IMR-90 (cell line): Measurements from ENCODE around the gene CTDSPL. TPM values are rescaled to one million over a fixed set of nuclear protein-coding genes. Genes with fewer than 3 reads are reported as not detected.

ENCODE experiments used
- ATAC-seq: fragments of 200-7000 bp; cut with Tn5 transposase; 2 replicates; pipeline ENCODE4 v1.9.1; 2020; ENCODE audit warnings: low read depth, mild to moderate bottlenecking, moderate library complexity
- BruUV-seq: library from RNA; stranded (reverse); fragments of 400-500 nt; replicated peaks from 2 replicates; lab custom pipeline; 2021; lab: Mats Ljungman, UMichigan
- CTCF ChIA-PET: fragments of 300-600 bp; formaldehyde crosslinking; extraction: SDS; loops from one replicate; lab custom pipeline; 2021; ENCODE audit warnings: antibody characterized with exemption; lab: Yijun Ruan, JAX
- POLR2A ChIA-PET: fragments of 300-600 bp; sonication (Branson Sonifier 250); formaldehyde crosslinking; loops from one replicate; lab custom pipeline; 2022; ENCODE audit warnings: antibody characterized with exemption; ENCODE audit not compliant: unreplicated experiment; lab: Charles Lee
- DNase-seq: peaks from one replicate; pipeline ENCODE4 v3.0.0; 2013
- H2AFZ ChIP-seq: replicated peaks from 2 replicates; pipeline ENCODE3; 2013; ENCODE audit warnings: low read length, mild to moderate bottlenecking; ENCODE audit not compliant: poor library complexity
- H2AK5ac ChIP-seq: 2 replicates; pipeline ENCODE4 v1.6.1; 2013; ENCODE audit warnings: low read depth, low read length, inconsistent platforms
- H2AK9ac ChIP-seq: replicated peaks from 2 replicates; pipeline ENCODE3; 2013; ENCODE audit warnings: mild to moderate bottlenecking, low read depth, low read length, moderate library complexity; ENCODE audit not compliant: poor library complexity
- H2BK120ac ChIP-seq: 2 replicates; pipeline ENCODE4 v1.6.1; 2013; ENCODE audit warnings: low read depth, low read length, inconsistent platforms
- H2BK15ac ChIP-seq: 3 replicates; pipeline ENCODE4 v1.6.1; 2013; ENCODE audit warnings: low read depth, low read length, inconsistent platforms
- H2BK20ac ChIP-seq: 2 replicates; pipeline ENCODE4 v1.6.1; 2013; ENCODE audit warnings: low read depth, mild to moderate bottlenecking, inconsistent platforms, low read length, moderate library complexity
- H2BK5ac ChIP-seq: 2 replicates; pipeline ENCODE4 v1.6.1; 2013; ENCODE audit warnings: mild to moderate bottlenecking, low read depth, low read length, inconsistent platforms; ENCODE audit not compliant: poor library complexity, severe bottlenecking
- H3K14ac ChIP-seq: replicated peaks from 2 replicates; pipeline ENCODE4 v1.6.1; 2013; ENCODE audit warnings: low read depth, low read length, inconsistent platforms
- H3K18ac ChIP-seq: 2 replicates; pipeline ENCODE4 v1.6.1; 2013; ENCODE audit warnings: low read depth, low read length, control low read depth
- H3K23ac ChIP-seq: 2 replicates; pipeline ENCODE4 v1.6.1; 2013; ENCODE audit warnings: low read depth, low read length, inconsistent platforms
- H3K27ac ChIP-seq: 2 replicates; pipeline ENCODE4 v1.5.1; 2013; ENCODE audit warnings: mild to moderate bottlenecking, control low read depth, low read length; ENCODE audit not compliant: insufficient read depth
- H3K27me3 ChIP-seq: 2 replicates; pipeline ENCODE4 v1.6.1; 2013; ENCODE audit warnings: low read length; ENCODE audit not compliant: control insufficient read depth, insufficient read depth
- H3K36me3 ChIP-seq: 2 replicates; pipeline ENCODE4 v1.6.1; 2013; ENCODE audit warnings: low read length, mixed read lengths; ENCODE audit not compliant: control insufficient read depth, insufficient read depth
- H3K4ac ChIP-seq: 2 replicates; pipeline ENCODE4 v1.6.1; 2013; ENCODE audit warnings: low read depth, low read length, inconsistent platforms
- H3K4me1 ChIP-seq: 2 replicates; pipeline ENCODE4 v1.6.1; 2013; ENCODE audit warnings: low read length, mixed read lengths; ENCODE audit not compliant: control insufficient read depth, insufficient read depth
- H3K4me2 ChIP-seq: 2 replicates; pipeline ENCODE4 v1.6.1; 2013; ENCODE audit warnings: low read depth, mild to moderate bottlenecking, control low read depth, low read length, moderate library complexity
- H3K4me3 ChIP-seq: 2 replicates; pipeline ENCODE4 v1.5.1; 2013; ENCODE audit warnings: low read depth, mild to moderate bottlenecking, control low read depth, low read length, moderate library complexity; ENCODE audit not compliant: insufficient read depth
- H3K56ac ChIP-seq: 2 replicates; pipeline ENCODE4 v1.6.1; 2013; ENCODE audit warnings: low read length, inconsistent platforms; ENCODE audit not compliant: insufficient read depth; ENCODE audit errors: extremely low read depth
- H3K79me1 ChIP-seq, 2 experiments: 2 replicates each; pipeline ENCODE4 v1.6.1; 2013; ENCODE audit warnings: low read length in 2 of 2, inconsistent platforms in 1 of 2, low read depth in 1 of 2
- H3K9ac ChIP-seq: 2 replicates; pipeline ENCODE4 v1.6.1; 2013; ENCODE audit warnings: low read depth, low read length, control low read depth
- H3K9me1 ChIP-seq: 2 replicates; pipeline ENCODE4 v1.6.1; 2013; ENCODE audit warnings: low read length, inconsistent platforms; ENCODE audit not compliant: insufficient read depth
- H3K9me3 ChIP-seq: 2 replicates; pipeline ENCODE4 v1.6.1; 2013; ENCODE audit warnings: low read length; ENCODE audit not compliant: control insufficient read depth, insufficient read depth
- H4K20me1 ChIP-seq: 2 replicates; pipeline ENCODE4 v1.6.1; 2013; ENCODE audit warnings: low read length, inconsistent platforms; ENCODE audit not compliant: insufficient read depth
- H4K5ac ChIP-seq: 2 replicates; pipeline ENCODE4 v1.6.1; 2013; ENCODE audit warnings: mild to moderate bottlenecking, low read depth, low read length, control low read depth
- H4K8ac ChIP-seq, 2 experiments: 2 replicates each; pipeline ENCODE4 v1.6.1; 2013; ENCODE audit warnings: low read depth in 2 of 2, low read length in 2 of 2, control low read depth in 1 of 2, inconsistent platforms in 1 of 2
- H4K91ac ChIP-seq: 2 replicates; pipeline ENCODE4 v1.6.1; 2013; ENCODE audit warnings: low read depth, low read length, inconsistent platforms; ENCODE audit not compliant: insufficient read depth
- CEBPB ChIP-seq: IDR thresholded peaks from 2 replicates; pipeline ENCODE4 v1.6.1; 2012; ENCODE audit warnings: low read depth, low read length, improper control_type of control experiment
- MAZ ChIP-seq: IDR thresholded peaks from 2 replicates; pipeline ENCODE4 v1.6.1; 2012; ENCODE audit warnings: low read depth, mild to moderate bottlenecking, low read length, improper control_type of control experiment, moderate library complexity, borderline replicate concordance
- MXI1 ChIP-seq: IDR thresholded peaks from 2 replicates; pipeline ENCODE4 v1.6.1; 2012; ENCODE audit warnings: low read depth, mild to moderate bottlenecking, low read length, moderate library complexity, borderline replicate concordance
- RAD21 ChIP-seq: IDR thresholded peaks from 2 replicates; pipeline ENCODE4 v1.6.1; 2012; ENCODE audit warnings: low read length, improper control_type of control experiment
- RFX5 ChIP-seq: IDR thresholded peaks from 2 replicates; pipeline ENCODE4 v1.8.0; 2012; ENCODE audit warnings: low read depth, mild to moderate bottlenecking, low read length, moderate library complexity
- USF2 ChIP-seq: fragments of 150-350 bp; IDR thresholded peaks from 2 replicates; pipeline ENCODE4 v1.6.1; 2017; ENCODE audit warnings: mild to moderate bottlenecking, antibody characterized with exemption, low read length, low read depth
- WGBS, 2 experiments: methylation state at CpG; one replicate each; pipeline versions ENCODE4 v1.1.5 to v1.1.7; 2013; ENCODE audit warnings: missing lambda C conversion rate in 2 of 2; ENCODE audit not compliant: insufficient read length in 1 of 2; ENCODE audit errors: extremely low coverage in 2 of 2; 5-methylcytosine and 5-hydroxymethylcytosine counted together
- dilution Hi-C: fragments of 300-500 bp; cut with HindIII; formaldehyde crosslinking; loops from one replicate; pipeline ENCODE4 v1.14.3; 2018; ENCODE audit warnings: low sequenced_read_pairs; ENCODE audit not compliant: unreplicated experiment
- in situ Hi-C: fragments of 300-500 bp; cut with MboI; formaldehyde crosslinking; loops from 3 replicates; pipeline ENCODE4 v1.14.3; 2019; ENCODE audit warnings: low sequenced_read_pairs, inconsistent platforms, mixed read lengths
- intact Hi-C: fragments of 100-400 bp; cut with micrococcal nuclease; formaldehyde crosslinking; loops from 2 replicates; pipeline ENCODE4 v1.10.0; 2022
- polyA plus RNA-seq, 3 experiments: library from polyadenylated mRNA; depleted of rRNA; stranded (reverse); fragments of >200 nt; gene quantifications; 2 replicates each; pipeline ENCODE4 v1.2.3, GENCODE V29; 2012; ENCODE audit warnings: low replicate concordance in 1 of 3
- total RNA-seq: library from RNA; depleted of rRNA; stranded (reverse); fragments of >200 nt; gene quantifications from 2 replicates; pipeline ENCODE4 v1.2.3, GENCODE V29; 2012
- TF ChIP-seq, protein P1 (sequence below): fragments of 150-350 bp; IDR thresholded peaks from 2 replicates; pipeline ENCODE4 v1.6.1; 2016; ENCODE audit warnings: low read depth, mild to moderate bottlenecking, low read length, moderate library complexity, borderline replicate concordance

CTDSPL gene
- total and polyA plus RNA-seq, 2 of the 4 experiments (the other 2 are of a cell fraction) = 24.5 to 29.0 TPM

GRCh38 chr3:37986479-37987314 is 125.0 kb downstream of the CTDSPL start:
- intact Hi-C loops = no loop called here
- ATAC-seq = no peak
- Histone ChIP-seq H3K9me3 (no peaks in the 10 kb centered on the region), H3K27me3 (no peaks in the 10 kb centered on the region; the same call in 1 of the 2 replicates), H3K18ac (no peak overlapping the region), H3K9me1 (peaks cover 7% of the 10 kb centered on the region; the same call in 1 of the 2 replicates), H2AK9ac (no peak overlapping the region), H2BK20ac (no peak overlapping the region), H2AFZ (no peak overlapping the region), H3K4me2 (no peak overlapping the region), H3K36me3 (peaks cover 10% of the 10 kb centered on the region), H2BK15ac (no peak overlapping the region), H3K14ac (no peak overlapping the region), H3K4me1 (no peaks in the 10 kb centered on the region), H3K23ac (no peak overlapping the region), H3K9ac (no peak overlapping the region), H3K4me3 (no peak overlapping the region), H2BK5ac (no peak overlapping the region), H4K91ac (no peak overlapping the region), H4K5ac (no peak overlapping the region), H2AK5ac (no peak overlapping the region), H2BK120ac (no peak overlapping the region), H3K4ac (no peak overlapping the region), H3K27ac (no peak overlapping the region), H3K56ac (no peak overlapping the region), H4K8ac (no peak overlapping the region), H4K20me1 (no peaks in the 10 kb centered on the region), H3K79me1 (no peaks in the 10 kb centered on the region)
- CTCF ChIA-PET = interaction anchor here (1.1 to 1.7 kb wide), 2 partner anchors 12 to 17 kb away, joined by 3 to 6 read pairs; no protein-coding TSS in a partner anchor
- in situ Hi-C loops = no loop called here
- TF ChIP-seq, protein P1, sequence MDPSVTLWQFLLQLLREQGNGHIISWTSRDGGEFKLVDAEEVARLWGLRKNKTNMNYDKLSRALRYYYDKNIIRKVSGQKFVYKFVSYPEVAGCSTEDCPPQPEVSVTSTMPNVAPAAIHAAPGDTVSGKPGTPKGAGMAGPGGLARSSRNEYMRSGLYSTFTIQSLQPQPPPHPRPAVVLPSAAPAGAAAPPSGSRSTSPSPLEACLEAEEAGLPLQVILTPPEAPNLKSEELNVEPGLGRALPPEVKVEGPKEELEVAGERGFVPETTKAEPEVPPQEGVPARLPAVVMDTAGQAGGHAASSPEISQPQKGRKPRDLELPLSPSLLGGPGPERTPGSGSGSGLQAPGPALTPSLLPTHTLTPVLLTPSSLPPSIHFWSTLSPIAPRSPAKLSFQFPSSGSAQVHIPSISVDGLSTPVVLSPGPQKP = no peak
- TF ChIP-seq MXI1 (no peak), MAZ (no peak), USF2 (no peak), RFX5 (no peak), RAD21 (no peak), CEBPB (no peak)
- DNase-seq = no peak
- WGBS, 2 experiments = no CpG with 5 or more reads among the region's 12 CpGs
- no TSS peak for BruUV-seq
- dilution Hi-C loops = no loop called here
- POLR2A ChIA-PET = no interaction called here
